GM10266 (cell line): ENCODE data around the gene INSYN2B.
"Not testable (repeated sequence)": the region's sequence is repeated elsewhere in the genome, so short reads cannot be mapped to it uniquely, and the experiment has no call there.

Experiments used
- DNase-seq: peaks from one replicate; pipeline ENCODE4 v3.0.0; 2012; ENCODE audit errors: extremely low spot score
- TF ChIP-seq, protein P1 (sequence below): IDR thresholded peaks from 2 replicates; pipeline ENCODE4 v1.5.1; 2012; ENCODE audit warnings: mild to moderate bottlenecking, low read depth; ENCODE audit not compliant: control insufficient read depth, insufficient read depth; ENCODE audit errors: missing control alignments

INSYN2B gene

DNA sequence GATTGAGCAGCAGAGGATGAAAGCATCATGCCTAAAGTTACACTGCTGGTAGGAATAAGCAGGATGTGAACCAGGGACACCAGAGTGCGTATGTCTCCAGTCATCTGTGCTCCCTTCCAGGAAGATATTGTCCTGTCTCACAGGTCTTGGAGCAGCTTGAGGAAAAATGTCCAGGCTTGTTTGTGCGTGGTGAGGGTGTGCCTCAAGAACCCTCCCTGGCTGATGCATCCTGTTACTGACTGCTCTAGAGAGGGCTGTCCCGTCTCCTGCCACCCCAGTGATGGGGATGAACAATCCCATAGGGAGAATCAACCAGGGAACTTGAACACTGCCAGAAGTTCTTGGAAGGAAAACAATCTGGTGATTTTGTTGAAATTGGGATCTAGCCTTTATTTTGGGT is 132.0 kb downstream of the INSYN2B start:
- TF ChIP-seq, protein P1, sequence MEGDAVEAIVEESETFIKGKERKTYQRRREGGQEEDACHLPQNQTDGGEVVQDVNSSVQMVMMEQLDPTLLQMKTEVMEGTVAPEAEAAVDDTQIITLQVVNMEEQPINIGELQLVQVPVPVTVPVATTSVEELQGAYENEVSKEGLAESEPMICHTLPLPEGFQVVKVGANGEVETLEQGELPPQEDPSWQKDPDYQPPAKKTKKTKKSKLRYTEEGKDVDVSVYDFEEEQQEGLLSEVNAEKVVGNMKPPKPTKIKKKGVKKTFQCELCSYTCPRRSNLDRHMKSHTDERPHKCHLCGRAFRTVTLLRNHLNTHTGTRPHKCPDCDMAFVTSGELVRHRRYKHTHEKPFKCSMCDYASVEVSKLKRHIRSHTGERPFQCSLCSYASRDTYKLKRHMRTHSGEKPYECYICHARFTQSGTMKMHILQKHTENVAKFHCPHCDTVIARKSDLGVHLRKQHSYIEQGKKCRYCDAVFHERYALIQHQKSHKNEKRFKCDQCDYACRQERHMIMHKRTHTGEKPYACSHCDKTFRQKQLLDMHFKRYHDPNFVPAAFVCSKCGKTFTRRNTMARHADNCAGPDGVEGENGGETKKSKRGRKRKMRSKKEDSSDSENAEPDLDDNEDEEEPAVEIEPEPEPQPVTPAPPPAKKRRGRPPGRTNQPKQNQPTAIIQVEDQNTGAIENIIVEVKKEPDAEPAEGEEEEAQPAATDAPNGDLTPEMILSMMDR: no peak
- no peak for DNase-seq

DNA sequence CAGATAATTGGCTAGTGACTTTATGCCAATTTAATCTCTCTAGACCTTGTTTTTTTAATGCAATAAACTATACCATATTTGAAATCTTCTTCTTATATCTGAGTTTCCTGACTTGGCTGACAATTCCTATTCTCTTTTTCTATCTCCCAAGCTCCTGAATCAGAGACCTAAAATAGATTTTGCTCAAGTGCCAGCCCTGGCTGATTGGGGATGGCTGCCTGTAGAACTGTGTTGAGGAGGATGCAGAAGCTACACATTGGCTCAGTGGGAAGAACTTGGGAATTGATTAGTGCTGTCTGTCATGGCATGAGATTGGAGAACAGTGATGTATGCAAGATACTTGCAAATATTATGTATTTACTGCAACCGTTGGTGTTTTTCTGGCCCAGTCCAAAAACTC is 132.8 kb downstream of the INSYN2B start:
- TF ChIP-seq, protein P1: no peak
- no peak for DNase-seq

DNA sequence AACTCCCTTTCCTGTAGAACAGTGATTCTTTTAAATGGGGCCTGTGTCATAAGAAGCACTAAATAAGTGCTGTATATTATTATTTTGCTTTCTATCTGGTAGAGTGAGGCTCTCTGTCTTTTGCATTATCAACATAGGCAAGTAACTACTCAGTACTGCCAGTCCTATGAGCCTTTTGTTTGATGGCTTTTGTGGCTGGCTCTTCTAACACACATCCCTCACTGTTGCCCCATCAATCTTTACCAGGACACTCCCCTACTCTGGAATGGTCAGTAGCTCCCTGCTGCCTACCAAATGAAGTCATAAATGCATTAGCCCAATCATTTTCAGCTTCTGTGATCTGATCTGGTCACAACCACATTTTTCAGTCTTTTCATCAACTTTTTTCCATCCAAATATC is 137.6 kb downstream of the INSYN2B start:
- TF ChIP-seq, protein P1: no peak
- DNase-seq: no peak

DNA sequence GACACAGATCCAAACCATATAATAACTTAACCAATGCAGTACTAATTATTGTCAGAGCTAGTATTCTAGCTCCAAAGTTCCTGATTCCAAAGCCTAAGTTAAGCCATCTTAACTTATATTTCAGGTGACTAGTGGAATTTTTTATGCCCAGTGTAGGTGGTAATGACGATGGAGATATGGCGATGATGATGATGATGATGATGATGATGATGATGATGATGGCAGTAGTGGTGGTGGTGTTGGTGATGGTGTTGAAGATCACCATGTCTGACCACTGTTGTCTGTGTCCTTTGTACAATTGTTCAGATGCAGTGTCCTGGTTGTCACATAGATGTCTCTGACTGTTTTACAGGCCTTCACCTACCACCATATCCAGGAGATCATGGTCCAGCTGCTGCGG is 139.9 kb downstream of the INSYN2B start:
- TF ChIP-seq, protein P1: no peak
- DNase-seq: no peak

DNA sequence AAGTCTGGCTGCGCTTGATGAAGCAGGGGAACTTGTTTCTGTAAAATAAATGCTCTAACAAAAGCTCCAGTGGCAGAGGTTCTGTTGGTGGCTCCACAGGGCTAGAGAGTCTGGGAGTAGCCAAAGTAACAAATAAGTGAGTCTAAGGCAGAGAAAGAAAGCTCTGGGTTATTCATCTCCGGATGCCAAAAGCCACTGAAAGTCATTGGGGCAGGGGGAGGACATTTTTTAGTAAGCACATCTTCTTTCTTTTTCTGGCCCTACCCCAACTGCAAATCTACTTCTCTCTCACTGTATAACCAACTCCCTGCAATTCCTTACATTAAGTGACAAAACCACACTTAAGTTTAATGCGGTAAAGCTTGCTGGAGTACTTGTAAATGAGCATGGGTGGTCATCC is 141.6 kb downstream of the INSYN2B start:
- TF ChIP-seq, protein P1: no peak

DNA sequence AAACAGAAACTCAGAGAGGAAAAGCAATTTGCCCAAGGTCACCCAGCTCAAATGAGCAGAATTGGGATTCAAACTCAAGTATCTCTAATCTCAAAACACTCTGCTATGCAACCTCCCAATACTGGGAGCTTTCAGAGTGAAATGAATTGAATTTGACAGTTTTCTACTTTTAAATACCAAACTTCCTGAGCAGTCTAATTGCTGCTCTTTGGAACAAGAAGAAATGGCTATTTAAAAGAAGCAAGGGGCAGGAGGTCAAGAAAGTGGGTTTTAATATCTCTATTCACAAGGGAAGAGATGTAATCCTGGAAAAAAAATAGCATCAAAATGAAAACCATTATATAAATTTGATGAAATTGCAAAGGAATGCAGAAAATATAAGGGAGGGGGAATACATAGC is 142.6 kb downstream of the INSYN2B start:
- TF ChIP-seq, protein P1: no peak
- DNase-seq: no peak

More for the DNA sequence above, 141.6 kb downstream of the INSYN2B start:
- DNase-seq: peak; percentile 50

DNA sequence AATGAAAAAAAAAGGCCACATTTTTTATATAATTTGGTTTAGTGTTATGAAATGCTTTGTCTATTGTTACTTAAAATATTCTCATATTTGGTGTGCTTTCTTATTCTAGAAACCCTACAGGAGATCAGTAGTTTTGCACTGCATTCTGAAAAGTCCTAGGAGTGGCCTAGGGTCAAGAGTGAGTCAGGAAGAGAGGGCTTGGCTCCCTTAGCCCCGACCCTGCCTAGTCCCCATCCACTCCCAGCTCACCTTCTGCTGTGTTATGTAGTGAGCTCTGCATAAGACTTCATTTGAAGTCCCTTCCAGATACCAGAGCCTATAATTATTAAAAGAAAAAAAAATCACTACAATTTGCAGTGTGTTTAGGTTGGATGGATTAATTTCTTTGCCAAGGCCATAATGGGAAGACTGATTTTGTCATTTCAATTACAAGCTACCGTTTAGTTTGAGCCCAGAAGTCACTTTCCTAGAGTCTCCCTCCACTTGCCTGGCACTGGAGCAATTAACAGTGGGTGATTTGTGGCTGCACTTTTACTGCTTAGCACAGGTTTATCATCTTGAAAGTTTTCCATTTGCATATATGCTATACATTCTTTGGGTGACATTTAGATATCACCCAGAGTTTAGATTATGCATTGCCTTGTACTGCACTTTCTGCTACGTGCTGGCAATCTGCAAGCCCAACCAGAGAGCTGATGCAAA is 143.3 kb downstream of the INSYN2B start:
- TF ChIP-seq, protein P1: no peak
- no peak for DNase-seq

DNA sequence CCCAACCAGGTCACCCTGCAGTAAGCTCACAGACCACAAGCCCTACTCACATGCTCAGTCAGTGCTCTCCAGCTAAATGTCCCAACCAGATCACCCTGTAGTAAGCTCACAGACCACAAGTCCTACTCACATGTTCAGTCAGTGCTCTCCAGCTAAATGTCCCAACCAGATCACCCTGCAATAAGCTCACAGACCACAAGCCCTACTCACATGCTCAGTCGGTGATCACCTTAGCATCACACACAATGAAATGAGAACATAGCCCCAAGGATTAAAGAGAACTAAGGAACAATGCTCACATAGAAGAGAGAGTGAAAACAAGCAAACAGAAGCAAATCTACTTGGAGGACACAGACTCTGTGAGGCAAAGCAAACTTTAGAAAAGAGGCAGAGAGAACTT is 145.8 kb downstream of the INSYN2B start:
- not testable (repeated sequence) for DNase-seq

DNA sequence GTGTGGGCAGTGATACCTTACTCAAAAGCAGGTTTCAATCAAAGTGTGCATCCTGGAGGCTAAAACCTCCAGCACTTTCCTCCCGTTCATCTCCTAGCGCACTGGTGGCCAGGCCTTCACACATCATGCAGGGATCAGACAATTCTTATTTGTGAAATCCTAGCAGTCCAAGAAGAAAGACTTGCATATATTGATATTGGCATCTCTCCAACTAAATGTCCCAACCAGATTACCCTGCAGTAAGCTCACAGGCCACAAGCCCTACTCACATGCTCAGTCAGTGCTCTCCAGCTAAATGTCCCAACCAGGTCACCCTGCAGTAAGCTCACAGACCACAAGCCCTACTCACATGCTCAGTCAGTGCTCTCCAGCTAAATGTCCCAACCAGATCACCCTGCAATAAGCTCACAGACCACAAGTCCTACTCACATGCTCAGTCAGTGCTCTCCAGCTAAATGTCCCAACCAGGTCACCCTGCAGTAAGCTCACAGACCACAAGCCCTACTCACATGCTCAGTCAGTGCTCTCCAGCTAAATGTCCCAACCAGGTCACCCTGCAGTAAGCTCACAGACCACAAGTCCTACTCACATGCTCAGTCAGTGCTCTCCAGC is 146.5 kb downstream of the INSYN2B start:
- DNase-seq: not testable (repeated sequence)
